Fibroblast of lung (primary cell): Measurements from ENCODE around the gene GCC2. TPM values are rescaled to one million over a fixed set of nuclear protein-coding genes. Genes with fewer than 3 reads are reported as not detected.

ENCODE experiments used
- DNase-seq, 2 donors: peaks; one replicate each; pipeline versions ENCODE4 v3.0.0 to v3.0.0-alpha.2; 2010; ENCODE audit warnings: low read depth in 2 of 2
- H2AFZ ChIP-seq: 2 replicates; pipeline ENCODE4 v1.5.1; 2012; ENCODE audit warnings: low read length, control low read depth, inconsistent platforms
- H3K27ac ChIP-seq: 2 replicates; pipeline ENCODE4 v1.5.1; 2011; ENCODE audit warnings: low read length, control low read depth; ENCODE audit not compliant: insufficient read depth
- H3K27me3 ChIP-seq: 2 replicates; pipeline ENCODE4 v1.5.1; 2011; ENCODE audit warnings: mild to moderate bottlenecking, low read length; ENCODE audit not compliant: control insufficient read depth, insufficient read depth
- H3K36me3 ChIP-seq: 2 replicates; pipeline ENCODE4 v1.5.1; 2011; ENCODE audit warnings: low read length; ENCODE audit not compliant: control insufficient read depth, insufficient read depth
- H3K4me1 ChIP-seq: 2 replicates; pipeline ENCODE4 v1.5.1; 2011; ENCODE audit warnings: low read length; ENCODE audit not compliant: control insufficient read depth, insufficient read depth; ENCODE audit errors: extremely low read depth
- H3K4me2 ChIP-seq: 2 replicates; pipeline ENCODE4 v1.5.1; 2011; ENCODE audit warnings: low read length, control low read depth; ENCODE audit not compliant: insufficient read depth; ENCODE audit errors: extremely low read depth
- H3K4me3 ChIP-seq, 4 experiments: fragments of 200-600 bp in 1 of 4; sonication (generic) in 1 of 4; replicated peaks in 1 of 4; 2 replicates each; pipeline ENCODE4 v1.5.1; 2011 to 2016; ENCODE audit warnings: low read length in 4 of 4, low read depth in 3 of 4, mild to moderate bottlenecking in 3 of 4, control low read depth in 2 of 4, inconsistent platforms in 1 of 4, mixed read lengths in 1 of 4; ENCODE audit not compliant: insufficient read depth in 1 of 4; ENCODE audit errors: control extremely low read depth in 1 of 4
- H3K79me2 ChIP-seq: 2 replicates; pipeline ENCODE4 v1.5.1; 2012; ENCODE audit warnings: mild to moderate bottlenecking, low read length, inconsistent platforms; ENCODE audit not compliant: control insufficient read depth, insufficient read depth
- H3K9ac ChIP-seq: 2 replicates; pipeline ENCODE4 v1.5.1; 2011; ENCODE audit warnings: mild to moderate bottlenecking, low read length, control low read depth; ENCODE audit not compliant: insufficient read depth
- H3K9me3 ChIP-seq: 2 replicates; pipeline ENCODE4 v1.5.1; 2012; ENCODE audit warnings: low read depth, low read length; ENCODE audit not compliant: control insufficient read depth, insufficient read depth
- H4K20me1 ChIP-seq: 2 replicates; pipeline ENCODE4 v1.5.1; 2011; ENCODE audit warnings: low read length; ENCODE audit not compliant: control insufficient read depth, insufficient read depth; ENCODE audit errors: extremely low read depth
- CTCF ChIP-seq, 2 donors: IDR thresholded peaks in 1 of 2; conservative IDR thresholded peaks in 1 of 2; 1 replicate in 1 of 2; 2 replicates in 1 of 2; pipeline ENCODE4 v1.5.1; 2011 to 2012; ENCODE audit warnings: low read length in 2 of 2, control low read depth in 1 of 2, inconsistent platforms in 1 of 2, low read depth in 1 of 2, mild to moderate bottlenecking in 1 of 2
- EZH2 ChIP-seq: IDR thresholded peaks from 2 replicates; pipeline ENCODE4 v1.5.1; 2012; ENCODE audit warnings: low read length, control low read depth, mild to moderate bottlenecking; ENCODE audit errors: missing control alignments
- polyA plus RNA-seq, 2 donors: library from polyadenylated mRNA; depleted of rRNA in 1 of 2; stranded (reverse) in 1 of 2; unstranded in 1 of 2; fragments of >200 nt; gene quantifications; 2 replicates each; pipeline ENCODE4 v1.2.1, GENCODE V29; 2011 to 2012; ENCODE audit warnings: missing spikeins in 1 of 2
- total RNA-seq: library from RNA; depleted of rRNA; stranded (reverse); fragments of >200 nt; gene quantifications from 2 replicates; pipeline ENCODE4 v1.2.1, GENCODE V29; 2014

The GCC2 gene
- total and polyA plus RNA-seq, 2 donors (not counting 1 experiment from before 2014, with no cell fraction given), result 16.3 to 26.4 TPM

- peaks cover 61% of the 10 kb centered on the region for H3K79me2 ChIP-seq
- H2AFZ ChIP-seq, result no peak overlapping the region
- H3K4me3 ChIP-seq, result peak overlapping the region; percentile 5 to 80 (median 56)
- peak; percentile 26 to 74 for DNase-seq
- no peaks in the 10 kb centered on the region for H4K20me1 ChIP-seq
- H3K36me3 ChIP-seq, result no peaks in the 10 kb centered on the region
- no peak overlapping the region for H3K27ac ChIP-seq
- no peak overlapping the region for H3K9ac ChIP-seq
- H3K4me1 ChIP-seq, result peaks cover 14% of the 10 kb centered on the region
- peak overlapping the region; percentile 44 for H3K4me2 ChIP-seq
- no peaks in the 10 kb centered on the region for H3K9me3 ChIP-seq
- no peak for TF ChIP-seq EZH2
- TF ChIP-seq CTCF (conservative IDR thresholded peaks at IDR 0.05 in 1 of 2, IDR thresholded peaks at IDR 0.05 in 1 of 2; ENCODE audit: low read depth in 1 of 2, low read length in 2 of 2), result no peak
- H3K27me3 ChIP-seq, result no peaks in the 10 kb centered on the region
Measured at GRCh38 chr2:108536133-108536780, 87.3 kb downstream of the GCC2 start.

GRCh38 chr2:108536911-108537310 lies 87.9 kb downstream of the GCC2 start:
- Histone ChIP-seq H3K9ac (no peak overlapping the region), H3K4me1 (peaks cover 14% of the 10 kb centered on the region), H2AFZ (no peak overlapping the region), H3K79me2 (peaks cover 63% of the 10 kb centered on the region), H3K4me2 (no peak overlapping the region), H3K9me3 (no peaks in the 10 kb centered on the region), H3K4me3 (peak overlapping the region in 1 of 4 experiments; percentile 76), H3K27me3 (no peaks in the 10 kb centered on the region), H3K36me3 (no peaks in the 10 kb centered on the region), H3K27ac (no peak overlapping the region), H4K20me1 (no peaks in the 10 kb centered on the region)
- no peak for DNase-seq
- TF ChIP-seq EZH2, result no peak
- no peak for TF ChIP-seq CTCF (conservative IDR thresholded peaks at IDR 0.05 in 1 of 2, IDR thresholded peaks at IDR 0.05 in 1 of 2; ENCODE audit: low read depth in 1 of 2, low read length in 2 of 2)

GRCh38 chr2:108538000-108538625 lies 89.1 kb downstream of the GCC2 start:
- peak in 1 of 2 donors; percentile 24 for DNase-seq
- H3K9me3 ChIP-seq, result no peaks in the 10 kb centered on the region
- TF ChIP-seq CTCF (conservative IDR thresholded peaks at IDR 0.05 in 1 of 2, IDR thresholded peaks at IDR 0.05 in 1 of 2; ENCODE audit: low read depth in 1 of 2, low read length in 2 of 2), result no peak
- no peak for TF ChIP-seq EZH2
- no peak overlapping the region for H3K27ac ChIP-seq
- H2AFZ ChIP-seq, result no peak overlapping the region
- H3K27me3 ChIP-seq, result no peaks in the 10 kb centered on the region
- H3K4me2 ChIP-seq, result no peak overlapping the region
- no peaks in the 10 kb centered on the region for H4K20me1 ChIP-seq
- H3K79me2 ChIP-seq, result peaks cover 71% of the 10 kb centered on the region
- no peak overlapping the region for H3K4me3 ChIP-seq
- no peaks in the 10 kb centered on the region for H3K36me3 ChIP-seq
- no peak overlapping the region for H3K9ac ChIP-seq
- peaks cover 16% of the 10 kb centered on the region for H3K4me1 ChIP-seq
